Endothelial cell of umbilical vein (primary cell): ENCODE results near the gene SLC7A8. TPM values are rescaled to one million over a fixed set of nuclear protein-coding genes. Genes with fewer than 3 reads are reported as not detected.
"Not testable (repeated sequence)": the region's sequence is repeated elsewhere in the genome, so short reads cannot be mapped to it uniquely, and the experiment has no call there.

Source experiments
- BruUV-seq: library from RNA; stranded (reverse); fragments of 400-500 nt; replicated peaks from 2 replicates; lab custom pipeline; 2021; lab: Mats Ljungman, UMichigan
- CTCF ChIA-PET: fragments of 300-600, 350-600 bp; sonication (Branson Sonifier 250); formaldehyde crosslinking; loops from one replicate; lab custom pipeline; 2021; ENCODE audit warnings: antibody characterized with exemption, inconsistent platforms; lab: Charles Lee
- POLR2A ChIA-PET: fragments of 300-600, 350-600 bp; sonication (Branson Sonifier 250); formaldehyde crosslinking; loops from one replicate; lab custom pipeline; 2021; ENCODE audit warnings: antibody characterized with exemption, inconsistent platforms; lab: Charles Lee
- DNase-seq: peaks from one replicate; pipeline ENCODE4 v3.0.0-alpha.2; 2011; ENCODE audit warnings: low read depth, low spot score
- FAIRE-seq: peaks from 2 replicates; lab custom pipeline; 2011; peaks lifted over from hg19 to GRCh38; lab: Jason Lieb, UNC
- H2AFZ ChIP-seq: 2 replicates; pipeline ENCODE4 v1.6.0; 2012; ENCODE audit warnings: low read depth, low read length, control low read depth, inconsistent platforms
- H3K27ac ChIP-seq: 2 replicates; pipeline ENCODE4 v1.5.1; 2011; ENCODE audit warnings: low read depth, mild to moderate bottlenecking, control low read depth, low read length, moderate library complexity; ENCODE audit not compliant: insufficient read depth
- H3K27me3 ChIP-seq, 2 experiments: 2 replicates each; pipeline versions ENCODE4 v1.6.0 to v1.6.1; 2011; ENCODE audit warnings: low read length in 2 of 2, mixed read lengths in 1 of 2; ENCODE audit not compliant: control insufficient read depth in 2 of 2, insufficient read depth in 2 of 2
- H3K36me3 ChIP-seq, 2 experiments: 2 replicates in 1 of 2; 3 replicates in 1 of 2; pipeline ENCODE4 v1.5.1; 2011; ENCODE audit warnings: low read length in 2 of 2, mild to moderate bottlenecking in 1 of 2, moderate library complexity in 1 of 2; ENCODE audit not compliant: control insufficient read depth in 2 of 2, insufficient read depth in 2 of 2; ENCODE audit errors: extremely low read depth in 1 of 2
- H3K4me1 ChIP-seq: 3 replicates; pipeline ENCODE4 v1.5.1; 2011; ENCODE audit warnings: mild to moderate bottlenecking, low read length; ENCODE audit not compliant: control insufficient read depth, insufficient read depth; ENCODE audit errors: extremely low read depth
- H3K4me2 ChIP-seq: 2 replicates; pipeline ENCODE4 v1.6.1; 2011; ENCODE audit warnings: low read length, control low read depth, mixed read lengths; ENCODE audit not compliant: insufficient read depth
- H3K4me3 ChIP-seq, 3 experiments: fragments of 200-600 bp in 1 of 3; sonication (generic), shearing (Covaris generic) in 1 of 3; replicated peaks in 1 of 3; 2 replicates each; pipeline ENCODE4 v1.5.1; 2011 to 2016; ENCODE audit warnings: control low read depth in 3 of 3, low read length in 3 of 3, mild to moderate bottlenecking in 2 of 3, inconsistent platforms in 1 of 3, low read depth in 1 of 3, moderate library complexity in 1 of 3; ENCODE audit not compliant: insufficient read depth in 1 of 3
- H3K79me2 ChIP-seq: 2 replicates; pipeline ENCODE4 v1.6.0; 2012; ENCODE audit warnings: low read length, inconsistent platforms; ENCODE audit not compliant: control insufficient read depth, insufficient read depth
- H3K9ac ChIP-seq: replicated peaks from 2 replicates; pipeline ENCODE3; 2011; ENCODE audit warnings: low read length, control low read depth; ENCODE audit not compliant: insufficient read depth; ENCODE audit errors: extremely low read depth
- H3K9me1 ChIP-seq: replicated peaks from 3 replicates; pipeline ENCODE4 v1.6.0; 2011; ENCODE audit warnings: mild to moderate bottlenecking, low read length; ENCODE audit not compliant: control insufficient read depth, insufficient read depth; ENCODE audit errors: extremely low read depth
- H3K9me3 ChIP-seq: replicated peaks from 2 replicates; pipeline ENCODE4 v1.5.1; 2012; ENCODE audit warnings: low read length, inconsistent platforms; ENCODE audit not compliant: control insufficient read depth, insufficient read depth
- H4K20me1 ChIP-seq: replicated peaks from 2 replicates; pipeline ENCODE3; 2011; ENCODE audit warnings: mild to moderate bottlenecking, low read length; ENCODE audit not compliant: control insufficient read depth, insufficient read depth; ENCODE audit errors: extremely low read depth
- EZH2 ChIP-seq: IDR thresholded peaks from 2 replicates; pipeline ENCODE4 v1.6.1; 2012; ENCODE audit warnings: borderline replicate concordance, low read depth, mild to moderate bottlenecking, moderate library complexity, low read length, inconsistent platforms; ENCODE audit not compliant: severe bottlenecking
- FOS ChIP-seq: IDR thresholded peaks from 2 replicates; pipeline ENCODE4 v1.6.1; 2011; ENCODE audit warnings: mild to moderate bottlenecking, low read length, moderate library complexity, borderline replicate concordance; ENCODE audit not compliant: insufficient read depth
- GATA2 ChIP-seq: IDR thresholded peaks from 2 replicates; pipeline ENCODE4 v1.7.0; 2011; ENCODE audit warnings: low read depth, mild to moderate bottlenecking, moderate library complexity, mixed read lengths, low read length; ENCODE audit not compliant: insufficient read length, insufficient read depth
- JUN ChIP-seq: IDR thresholded peaks from 2 replicates; pipeline ENCODE4 v1.6.1; 2011; ENCODE audit warnings: borderline replicate concordance, low read depth; ENCODE audit not compliant: insufficient read length, insufficient read depth
- MYC ChIP-seq: IDR thresholded peaks from one replicate; pipeline ENCODE4 v1.6.1; 2011; ENCODE audit warnings: mild to moderate bottlenecking, low read depth, low read length
- POLR2A ChIP-seq: IDR thresholded peaks from 2 replicates; pipeline ENCODE4 v1.6.1; 2012; ENCODE audit warnings: low read depth, mild to moderate bottlenecking, control low read depth, low read length
- POLR2AphosphoS5 ChIP-seq: IDR thresholded peaks from 2 replicates; pipeline ENCODE4 v1.6.1; 2012; ENCODE audit warnings: low read depth, mild to moderate bottlenecking, control low read depth, low read length, moderate library complexity; ENCODE audit not compliant: insufficient read depth
- dilution Hi-C: fragments of 300-500 bp; cut with MboI; formaldehyde crosslinking; loops from one replicate; pipeline ENCODE4 v1.15.0; 2019; ENCODE audit warnings: low sequenced_read_pairs; ENCODE audit not compliant: extremely low pct_ligation_motif_present
- intact Hi-C: fragments of 100-400 bp; cut with micrococcal nuclease; formaldehyde crosslinking; loops from one replicate; pipeline ENCODE4 v1.10.0; 2022
- polyA plus RNA-seq, 4 experiments: library from polyadenylated mRNA; depleted of rRNA in 3 of 4; stranded (reverse) in 3 of 4; unstranded in 1 of 4; fragments of >200 nt; gene quantifications; 2 replicates each; pipeline versions ENCODE4 v1.2.1 to v1.2.3, GENCODE V29; 2011 to 2012; ENCODE audit warnings: missing spikeins in 1 of 4
- total RNA-seq: library from RNA; stranded (reverse); gene quantifications from 2 replicates; pipeline ENCODE4 v1.2.3, GENCODE V29; 2021
- TF ChIP-seq, protein P1 (sequence below), 2 donors: IDR thresholded peaks; 1 replicate in 1 of 2; 2 replicates in 1 of 2; pipeline ENCODE4 v1.5.1; 2011; ENCODE audit warnings: low read length in 2 of 2, mild to moderate bottlenecking in 2 of 2, moderate library complexity in 2 of 2, control low read depth in 1 of 2, inconsistent platforms in 1 of 2, low read depth in 1 of 2; ENCODE audit not compliant: insufficient read depth in 1 of 2; ENCODE audit errors: extremely low read depth in 1 of 2
- TF ChIP-seq, protein P2 (sequence below): IDR thresholded peaks from 2 replicates; pipeline ENCODE4 v1.6.1; 2011; ENCODE audit not compliant: insufficient read depth, insufficient read length

The SLC7A8 gene
- total and polyA plus RNA-seq, 2 donors (not counting 3 experiments of a cell fraction or from before 2014, with no cell fraction given): 0.76 to 1.1 TPM

DNA sequence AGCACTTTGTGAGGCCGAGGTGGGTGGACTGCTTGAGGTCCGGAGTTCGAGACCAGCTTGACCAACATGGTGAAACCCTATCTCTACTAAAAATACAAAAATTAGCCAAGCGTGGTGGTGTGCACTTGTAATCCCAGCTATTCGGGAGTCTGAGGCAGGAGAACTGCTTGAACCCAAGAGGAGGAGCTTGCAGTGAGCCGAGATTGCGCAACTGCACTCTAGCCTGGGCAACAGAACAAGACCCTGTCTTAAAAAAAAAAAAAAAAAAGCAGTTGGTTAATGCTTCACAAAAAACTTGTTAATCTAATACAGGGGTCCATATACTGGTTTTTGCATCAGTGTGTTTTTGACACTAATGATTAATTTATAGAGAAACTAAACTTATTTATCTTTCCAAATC is 18.5 kb upstream of the SLC7A8 start:
- Histone ChIP-seq H3K4me2 (no peak overlapping the region), H3K9me1 (no peaks in the 10 kb centered on the region), H3K9me3 (no peaks in the 10 kb centered on the region), H3K36me3 (no peaks in the 10 kb centered on the region), H3K79me2 (no peaks in the 10 kb centered on the region), H4K20me1 (no peaks in the 10 kb centered on the region), H2AFZ (no peak overlapping the region), H3K27ac (no peak overlapping the region), H3K27me3 (peaks cover 5 to 7% of the 10 kb centered on the region in 2 experiments), H3K9ac (no peak overlapping the region), H3K4me3 (no peak overlapping the region), H3K4me1 (no peaks in the 10 kb centered on the region)
- no peak for FAIRE-seq
- dilution Hi-C loops: no loop called here
- ChIA-PET POLR2A (no interaction called here), CTCF (interaction anchor here (0.6 to 4.6 kb wide), 5 partner anchors 12 to 750 kb away, joined by 3 to 41 read pairs (median 3); partner anchors contain the start of gene RNF212B)
- no peak for DNase-seq
- intact Hi-C loops: no loop called here
- TF ChIP-seq MYC (no peak), JUN (no peak), GATA2 (no peak), POLR2AphosphoS5 (no peak), POLR2A (no peak), EZH2 (no peak), FOS (no peak)
- TF ChIP-seq, protein P1, sequence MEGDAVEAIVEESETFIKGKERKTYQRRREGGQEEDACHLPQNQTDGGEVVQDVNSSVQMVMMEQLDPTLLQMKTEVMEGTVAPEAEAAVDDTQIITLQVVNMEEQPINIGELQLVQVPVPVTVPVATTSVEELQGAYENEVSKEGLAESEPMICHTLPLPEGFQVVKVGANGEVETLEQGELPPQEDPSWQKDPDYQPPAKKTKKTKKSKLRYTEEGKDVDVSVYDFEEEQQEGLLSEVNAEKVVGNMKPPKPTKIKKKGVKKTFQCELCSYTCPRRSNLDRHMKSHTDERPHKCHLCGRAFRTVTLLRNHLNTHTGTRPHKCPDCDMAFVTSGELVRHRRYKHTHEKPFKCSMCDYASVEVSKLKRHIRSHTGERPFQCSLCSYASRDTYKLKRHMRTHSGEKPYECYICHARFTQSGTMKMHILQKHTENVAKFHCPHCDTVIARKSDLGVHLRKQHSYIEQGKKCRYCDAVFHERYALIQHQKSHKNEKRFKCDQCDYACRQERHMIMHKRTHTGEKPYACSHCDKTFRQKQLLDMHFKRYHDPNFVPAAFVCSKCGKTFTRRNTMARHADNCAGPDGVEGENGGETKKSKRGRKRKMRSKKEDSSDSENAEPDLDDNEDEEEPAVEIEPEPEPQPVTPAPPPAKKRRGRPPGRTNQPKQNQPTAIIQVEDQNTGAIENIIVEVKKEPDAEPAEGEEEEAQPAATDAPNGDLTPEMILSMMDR (IDR thresholded peaks at IDR 0.05; ENCODE audit: extremely low read depth in 1 of 2, insufficient read depth in 1 of 2, low read depth in 1 of 2, low read length in 2 of 2): no peak
- TF ChIP-seq, protein P2, sequence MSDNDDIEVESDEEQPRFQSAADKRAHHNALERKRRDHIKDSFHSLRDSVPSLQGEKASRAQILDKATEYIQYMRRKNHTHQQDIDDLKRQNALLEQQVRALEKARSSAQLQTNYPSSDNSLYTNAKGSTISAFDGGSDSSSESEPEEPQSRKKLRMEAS: no peak
- no TSS peak for BruUV-seq

DNA sequence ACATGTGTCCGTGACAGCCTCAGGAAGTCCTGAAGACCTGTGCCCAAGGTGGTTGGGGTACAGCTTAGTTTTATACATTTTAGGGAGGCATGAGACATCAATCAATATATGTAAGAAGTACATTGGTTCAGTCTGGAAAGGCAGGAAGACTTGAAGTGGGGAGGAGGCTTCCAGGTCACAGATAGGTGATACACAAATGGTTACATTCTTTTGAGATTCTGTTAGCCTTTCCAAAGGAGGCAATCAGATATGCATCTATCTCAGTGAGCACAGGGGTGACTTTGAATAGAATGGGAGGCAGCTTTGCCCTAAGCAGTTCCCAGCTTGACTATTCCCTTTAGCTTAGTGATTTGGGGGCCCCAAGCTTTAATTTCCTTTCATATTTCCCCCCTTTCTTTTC is 15.7 kb upstream of the SLC7A8 start:
- dilution Hi-C loops, BruUV-seq: not testable (repeated sequence)

DNA sequence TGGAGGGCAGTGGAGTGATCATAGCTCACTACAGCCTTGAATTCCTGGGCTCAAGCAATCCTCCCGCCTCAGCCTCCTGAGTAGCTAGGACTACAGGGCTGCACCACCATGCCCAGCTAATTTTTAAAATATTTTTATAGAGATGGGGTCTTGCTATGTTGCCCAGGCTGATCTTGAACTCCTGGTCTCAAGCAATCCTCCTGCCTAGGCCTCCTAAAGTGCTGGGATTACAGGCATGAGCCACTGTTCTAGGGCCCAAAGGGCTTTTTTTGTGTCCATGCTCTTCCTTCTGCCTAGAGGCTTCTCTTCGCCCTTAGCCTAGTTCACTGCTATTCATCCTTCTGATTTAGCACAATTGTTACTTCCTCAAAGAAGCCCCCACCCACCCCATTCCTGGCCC is 13.0 kb upstream of the SLC7A8 start:
- peaks cover 2 to 11% of the 10 kb centered on the region in 2 experiments for H3K27me3 ChIP-seq
- POLR2A ChIA-PET, H4K20me1 ChIP-seq, intact Hi-C loops, H3K9me1 ChIP-seq, FAIRE-seq, H3K9ac ChIP-seq, CTCF ChIA-PET, H2AFZ ChIP-seq, H3K36me3 ChIP-seq, H3K4me2 ChIP-seq, H3K79me2 ChIP-seq, H3K4me1 ChIP-seq, BruUV-seq, DNase-seq, H3K9me3 ChIP-seq, H3K27ac ChIP-seq, H3K4me3 ChIP-seq, dilution Hi-C loops: not testable (repeated sequence)

More for the DNA sequence above, 15.7 kb upstream of the SLC7A8 start:
- H3K27me3 ChIP-seq, H3K9me3 ChIP-seq, H4K20me1 ChIP-seq, H3K9ac ChIP-seq, H3K79me2 ChIP-seq, H3K36me3 ChIP-seq, POLR2A ChIA-PET, H3K4me1 ChIP-seq, H3K4me2 ChIP-seq, H2AFZ ChIP-seq, H3K4me3 ChIP-seq, intact Hi-C loops, H3K27ac ChIP-seq, H3K9me1 ChIP-seq, FAIRE-seq, DNase-seq: not testable (repeated sequence)
- CTCF ChIA-PET: interaction anchor here (0.7 to 4.6 kb wide), 3 partner anchors 78 to 383 kb away, joined by 3 to 41 read pairs (median 3); no protein-coding TSS in a partner anchor
